Anterior cingulate cortex (tissue), 58 donors: Measurements from ENCODE around the gene RPLP2.

Source experiments
- DNase-seq, 58 donors: peaks; one replicate each; lab custom pipeline; 2025; lab: John Stamatoyannopoulos, UW

RPLP2 gene

GRCh38 chr11:788953-789940, 20.5 kb upstream of the RPLP2 start:
- peak in 3 of 58 donors; percentile 35 to 57 (median 47) for DNase-seq

GRCh38 chr11:789943-790342, 19.8 kb upstream of the RPLP2 start, which contains the start of gene CEND1:
TSS of gene CEND1 (minus strand) at chr11:790090. CDS start at chr11:788576, 1,514 bp downstream.
- DNase-seq: peak in 51 of 58 donors; percentile 18 to 79 (median 57)

- no peak for DNase-seq
Observed at GRCh38 chr11:790721-791564, 18.8 kb upstream of the RPLP2 start.

GRCh38 chr11:791658-792534, 17.9 kb upstream of the RPLP2 start:
- no peak for DNase-seq

GRCh38 chr11:792535-792821, 17.3 kb upstream of the RPLP2 start:
- no peak for DNase-seq

GRCh38 chr11:792873-793272, 16.9 kb upstream of the RPLP2 start:
- no peak for DNase-seq

- DNase-seq: no peak
Observed at GRCh38 chr11:793556-793955, 16.2 kb upstream of the RPLP2 start.

- DNase-seq: peak in 3 of 58 donors; percentile 16 to 38 (median 16)
Observed at GRCh38 chr11:794013-794765, 15.6 kb upstream of the RPLP2 start.

- DNase-seq: peak in 15 of 58 donors; percentile 13 to 57 (median 45)
Observed at GRCh38 chr11:794766-795633, 14.8 kb upstream of the RPLP2 start.

- DNase-seq: peak in 39 of 58 donors; percentile 25 to 71 (median 50)
Observed at GRCh38 chr11:795634-796564, 13.9 kb upstream of the RPLP2 start.

- no peak for DNase-seq
Observed at GRCh38 chr11:796565-797295, 13.0 kb upstream of the RPLP2 start.

- peak in 55 of 58 donors; percentile 19 to 91 (median 76) for DNase-seq
Observed at GRCh38 chr11:797296-798092, 12.3 kb upstream of the RPLP2 start.

GRCh38 chr11:798093-798713, 11.6 kb upstream of the RPLP2 start, which contains the start of gene SLC25A22:
TSS of gene SLC25A22 (minus strand) at chr11:798281. CDS start at chr11:795006, 3,275 bp downstream.
- DNase-seq: peak in 52 of 58 donors; percentile 36 to 85 (median 72)

GRCh38 chr11:799641-800316, 10.0 kb upstream of the RPLP2 start:
- no peak for DNase-seq

GRCh38 chr11:800473-800872, 9.3 kb upstream of the RPLP2 start:
- DNase-seq: no peak
